Eye (tissue), 1 donor: ENCODE measurements around the gene ZNF511.

ENCODE experiments used
- DNase-seq: peaks from one replicate; pipeline ENCODE4 v3.0.0-alpha.2; 2015

ZNF511 gene

DNA sequence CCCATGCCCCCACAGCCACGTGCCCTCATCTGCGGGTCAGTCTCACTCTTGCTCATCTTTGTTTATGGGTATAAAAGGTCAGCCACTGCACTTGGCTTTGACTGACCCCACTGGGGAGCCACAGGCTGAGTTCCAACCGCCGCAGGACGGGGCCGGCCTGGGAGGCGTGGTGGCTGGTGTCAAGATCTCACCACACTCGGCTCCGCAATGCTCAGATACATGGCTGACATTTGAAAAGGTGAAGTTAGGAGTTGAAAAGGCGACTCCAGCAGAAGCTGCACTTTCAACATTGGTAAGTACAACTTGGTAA is 14.9 kb upstream of the ZNF511 start:
- DNase-seq, result no peak

- no peak for DNase-seq
These were observed 14.5 kb upstream of the ZNF511 start for GRCh38 chr10:133294189-133294588.

DNA sequence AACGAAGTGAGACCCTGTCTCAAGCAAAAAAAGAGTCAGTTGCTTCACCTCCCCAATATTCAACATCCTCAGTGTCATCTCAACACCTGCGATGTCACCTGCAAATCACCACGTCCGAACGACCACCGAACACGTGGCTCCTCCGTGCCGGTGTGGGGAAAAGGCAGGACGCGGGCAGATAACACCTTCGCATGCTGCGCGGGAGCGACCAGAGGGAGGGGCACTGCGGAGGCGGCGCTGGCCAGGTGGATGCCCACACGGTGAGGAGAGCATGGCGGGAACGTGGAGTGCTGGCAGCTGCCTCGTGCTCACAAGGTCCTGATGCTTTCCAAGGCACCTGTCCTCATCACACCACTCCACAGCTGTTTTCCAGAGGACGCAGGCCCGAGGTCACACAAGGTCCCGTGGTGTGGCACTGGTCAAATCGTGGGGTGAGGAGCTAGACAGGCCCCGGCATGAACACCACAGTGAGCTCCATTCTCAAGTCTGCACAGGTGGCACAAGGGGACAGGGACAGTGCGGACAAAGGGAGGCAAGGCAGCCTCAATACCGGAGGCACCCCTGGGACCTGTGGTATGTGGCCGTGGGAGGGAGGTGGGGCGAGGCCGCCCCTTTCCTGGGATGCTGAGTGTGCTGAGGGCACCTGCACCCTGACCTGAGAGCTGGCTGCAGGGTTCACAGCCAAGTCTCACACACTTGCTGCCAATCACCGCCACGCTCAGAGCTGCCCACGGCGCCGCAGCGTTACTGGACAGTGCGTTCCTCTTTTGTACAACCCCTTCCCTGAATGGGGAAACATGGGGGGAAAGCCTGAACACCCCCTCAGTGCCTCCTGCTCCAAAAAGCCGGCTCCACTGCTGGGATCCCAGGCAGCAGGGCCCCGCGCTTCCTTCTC is 13.0 kb upstream of the ZNF511 start:
- no peak for DNase-seq

- no peak for DNase-seq
These were observed 11.2 kb upstream of the ZNF511 start for GRCh38 chr10:133297504-133297903.

GRCh38 chr10:133298466-133298865 is 10.2 kb upstream of the ZNF511 start:
- no peak for DNase-seq

- no peak for DNase-seq
These were observed 9.5 kb upstream of the ZNF511 start for GRCh38 chr10:133299224-133299623.

GRCh38 chr10:133299738-133300137 is 9.0 kb upstream of the ZNF511 start:
- DNase-seq, result no peak

- no peak for DNase-seq
These were observed 6.5 kb upstream of the ZNF511 start for GRCh38 chr10:133302230-133302629.

GRCh38 chr10:133303206-133303605 is 5.5 kb upstream of the ZNF511 start:
- DNase-seq, result no peak

DNA sequence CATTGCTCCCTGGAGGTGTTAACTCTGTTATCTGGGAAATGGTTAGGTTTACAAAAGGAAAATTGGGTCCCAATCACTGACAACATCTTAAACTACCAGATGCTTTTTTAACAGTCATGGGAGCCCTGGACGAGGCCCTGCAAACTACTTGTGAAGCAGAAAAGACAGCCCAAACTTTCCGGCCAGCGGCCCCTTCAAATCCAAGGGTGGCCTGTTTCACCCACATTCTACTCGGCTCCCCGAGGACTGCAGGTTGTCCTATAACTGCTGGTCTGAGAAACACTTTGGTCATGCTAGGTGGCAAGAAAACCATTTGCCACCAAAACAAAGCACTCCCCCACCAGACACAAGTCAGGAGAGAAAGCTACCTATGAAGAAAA is 2.6 kb upstream of the ZNF511 start:
- no peak for DNase-seq

DNA sequence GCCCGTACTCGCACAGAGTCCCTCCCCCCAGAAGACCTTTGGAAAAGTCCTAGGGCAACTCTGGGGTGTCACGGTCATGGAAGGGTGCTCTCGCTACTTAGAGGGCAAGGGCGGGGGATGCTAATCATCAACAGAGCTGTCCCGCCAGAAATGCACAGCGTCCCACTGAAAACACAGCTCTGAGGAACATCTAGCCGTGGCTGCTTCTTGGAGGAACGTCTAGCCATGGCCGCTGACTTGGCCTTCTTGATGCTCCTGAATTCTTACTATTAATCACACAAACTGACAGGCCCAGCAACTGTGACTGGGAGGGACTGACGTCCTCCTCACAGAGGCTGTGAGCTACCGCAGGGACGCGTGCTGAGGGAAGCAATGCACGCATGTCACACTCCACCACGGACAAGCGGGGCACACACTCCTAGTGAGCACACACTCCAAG is 1.8 kb upstream of the ZNF511 start:
- no peak for DNase-seq

GRCh38 chr10:133307776-133308420 is 816 bp upstream of the ZNF511 start:
- peak; percentile 84 for DNase-seq

GRCh38 chr10:133309100-133309719 is 496 bp downstream of the ZNF511 start:
- DNase-seq, result peak; percentile 94

DNA sequence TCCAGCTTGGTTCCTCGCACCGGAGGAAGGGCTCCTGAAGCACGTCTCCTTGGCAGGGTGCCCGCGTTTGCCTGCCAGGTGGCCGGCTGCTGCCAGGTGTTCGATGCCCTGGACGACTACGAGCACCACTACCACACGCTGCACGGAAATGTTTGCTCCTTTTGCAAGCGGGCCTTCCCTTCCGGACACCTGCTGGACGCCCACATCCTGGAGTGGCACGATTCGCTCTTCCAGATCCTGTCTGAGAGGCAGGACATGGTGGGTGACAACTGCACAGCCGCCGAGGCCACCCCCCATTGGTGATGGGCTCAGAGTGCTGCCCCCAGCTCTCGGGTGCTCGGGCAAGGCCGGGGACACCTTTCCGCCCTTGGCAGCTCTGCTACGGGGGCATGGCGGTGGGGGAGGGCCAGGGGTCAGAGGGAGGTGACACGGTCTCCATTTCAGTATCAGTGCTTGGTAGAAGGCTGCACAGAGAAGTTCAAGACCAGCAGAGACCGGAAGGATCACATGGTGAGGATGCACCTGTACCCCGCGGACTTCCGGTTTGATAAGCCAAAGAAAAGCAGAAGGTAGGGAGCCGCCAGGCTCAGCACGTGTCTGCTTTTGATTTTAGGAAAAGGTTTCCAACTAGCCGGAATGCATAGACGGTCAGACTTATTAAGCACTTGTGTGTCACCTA is 1.1 kb downstream of the ZNF511 start:
- DNase-seq, result no peak

- no peak for DNase-seq
These were observed 1.7 kb downstream of the ZNF511 start for GRCh38 chr10:133310399-133310755.

- no peak for DNase-seq
These were observed 2.1 kb downstream of the ZNF511 start for GRCh38 chr10:133310789-133311188.

- DNase-seq, result no peak
These were observed 2.9 kb downstream of the ZNF511 start for GRCh38 chr10:133311570-133311969.

GRCh38 chr10:133312016-133312768 is 3.5 kb downstream of the ZNF511 start:
- no peak for DNase-seq

DNA sequence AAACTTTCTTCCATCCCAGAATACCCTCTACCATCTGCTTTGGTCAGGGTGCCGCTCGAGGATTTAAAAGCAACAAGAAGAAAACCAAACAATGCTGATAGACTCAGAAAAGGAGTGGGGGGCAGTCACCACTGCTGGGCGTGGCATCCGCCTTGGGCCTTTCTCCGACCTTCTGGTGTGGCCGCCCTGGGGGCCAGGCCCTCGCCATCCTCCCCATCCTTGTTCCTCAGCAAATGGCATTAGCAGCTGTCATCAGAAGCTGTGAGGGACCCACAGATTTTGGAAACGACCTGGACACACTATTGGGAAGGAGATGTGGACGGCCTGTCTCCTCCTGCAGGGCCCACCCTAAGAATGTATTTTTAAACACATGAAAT is 4.0 kb downstream of the ZNF511 start:
- DNase-seq, result no peak

DNA sequence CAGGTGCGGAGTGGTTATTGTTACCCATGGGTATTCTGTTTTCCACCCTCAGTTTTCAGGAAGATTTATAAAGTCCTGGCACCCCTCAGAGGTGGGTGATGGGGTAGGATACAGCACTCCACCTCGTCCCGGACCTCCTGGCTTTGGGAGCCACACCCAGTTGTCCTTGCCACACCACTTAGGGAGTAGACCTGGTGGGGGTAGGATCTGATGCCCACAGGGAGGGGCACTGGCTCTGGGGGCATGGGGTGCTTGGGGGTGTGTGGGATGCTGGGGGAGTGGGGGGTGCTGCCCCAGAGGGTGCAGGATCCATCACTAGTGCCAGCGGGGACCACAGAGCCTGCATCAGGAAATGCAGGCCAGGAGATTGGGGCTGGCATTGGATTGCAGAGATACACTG is 4.5 kb downstream of the ZNF511 start:
- no peak for DNase-seq

- DNase-seq, result no peak
These were observed 6.2 kb downstream of the ZNF511 start for GRCh38 chr10:133314911-133315310.

DNA sequence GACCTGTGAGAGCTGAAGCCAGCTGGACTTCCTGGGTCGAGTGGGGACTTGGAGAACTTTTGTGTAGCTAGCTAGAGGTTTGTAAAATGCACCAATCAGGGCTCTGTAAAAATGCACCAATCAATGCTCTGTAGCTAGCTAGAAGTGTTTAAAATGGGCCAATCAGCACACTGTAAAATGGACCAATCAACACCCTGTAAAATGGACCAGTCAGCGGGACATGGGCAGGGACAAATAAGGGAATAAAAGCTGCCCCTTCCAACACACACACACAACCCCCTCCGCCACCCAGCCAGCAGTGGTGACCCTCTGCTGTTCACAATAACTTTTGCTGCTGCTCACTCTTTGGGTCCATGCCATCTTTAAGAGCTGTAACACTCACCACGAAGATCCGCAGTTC is 7.1 kb downstream of the ZNF511 start:
- DNase-seq, result no peak

DNA sequence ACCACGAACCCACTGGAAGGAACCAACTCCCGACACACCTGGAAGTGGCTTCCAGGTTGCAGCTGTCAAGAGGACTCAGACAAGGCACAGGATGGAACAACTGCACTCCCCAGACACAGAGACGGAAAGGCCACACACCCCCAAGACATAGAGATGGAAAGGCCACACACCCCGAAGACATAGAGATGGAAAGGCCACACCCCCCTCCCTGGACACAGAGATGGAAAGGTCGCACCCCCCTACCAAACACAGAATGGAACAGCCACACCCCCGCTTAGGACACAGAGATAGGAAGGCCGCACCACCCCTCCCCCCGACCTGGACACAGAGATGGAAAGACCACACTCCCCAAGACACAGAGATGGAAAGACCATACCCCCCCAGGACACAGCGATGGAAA is 7.6 kb downstream of the ZNF511 start:
- DNase-seq, result no peak
